ENCODE data around the gene PTPRK.

DNA sequence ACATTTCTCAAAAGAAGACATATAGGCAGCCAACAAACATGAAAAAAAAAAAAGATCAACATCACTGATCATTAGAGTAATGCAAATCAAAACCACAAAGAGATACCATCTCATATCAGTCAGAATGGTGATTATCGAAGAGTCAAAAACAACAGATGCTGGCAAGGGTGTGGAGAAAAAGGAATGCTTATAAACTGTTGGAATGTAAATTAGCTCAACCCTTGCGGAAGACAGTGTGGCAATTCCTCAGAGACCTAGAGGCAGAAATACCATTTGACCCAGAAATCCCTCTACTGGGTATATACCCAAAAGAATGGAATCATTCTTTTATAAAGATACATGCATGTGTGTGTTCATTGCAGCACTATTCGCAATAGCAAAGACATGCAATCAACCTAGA lies 315.8 kb downstream of the PTPRK start:
- TF ChIP-seq CTCF (IDR thresholded peaks at IDR 0.05) (no peak), POLR2A (IDR thresholded peaks at IDR 0.05) (no peak)

Measured in sigmoid colon (tissue), 3 donors.